NAMALWA (cell line): ENCODE measurements around the gene STING1.
"Not testable (repeated sequence)": the region's sequence is repeated elsewhere in the genome, so short reads cannot be mapped to it uniquely, and the experiment has no call there.

Experiments used
- DNase-seq: peaks from one replicate; pipeline ENCODE4 v3.0.0-alpha.2; 2015; ENCODE audit warnings: low spot score

The STING1 gene

DNA sequence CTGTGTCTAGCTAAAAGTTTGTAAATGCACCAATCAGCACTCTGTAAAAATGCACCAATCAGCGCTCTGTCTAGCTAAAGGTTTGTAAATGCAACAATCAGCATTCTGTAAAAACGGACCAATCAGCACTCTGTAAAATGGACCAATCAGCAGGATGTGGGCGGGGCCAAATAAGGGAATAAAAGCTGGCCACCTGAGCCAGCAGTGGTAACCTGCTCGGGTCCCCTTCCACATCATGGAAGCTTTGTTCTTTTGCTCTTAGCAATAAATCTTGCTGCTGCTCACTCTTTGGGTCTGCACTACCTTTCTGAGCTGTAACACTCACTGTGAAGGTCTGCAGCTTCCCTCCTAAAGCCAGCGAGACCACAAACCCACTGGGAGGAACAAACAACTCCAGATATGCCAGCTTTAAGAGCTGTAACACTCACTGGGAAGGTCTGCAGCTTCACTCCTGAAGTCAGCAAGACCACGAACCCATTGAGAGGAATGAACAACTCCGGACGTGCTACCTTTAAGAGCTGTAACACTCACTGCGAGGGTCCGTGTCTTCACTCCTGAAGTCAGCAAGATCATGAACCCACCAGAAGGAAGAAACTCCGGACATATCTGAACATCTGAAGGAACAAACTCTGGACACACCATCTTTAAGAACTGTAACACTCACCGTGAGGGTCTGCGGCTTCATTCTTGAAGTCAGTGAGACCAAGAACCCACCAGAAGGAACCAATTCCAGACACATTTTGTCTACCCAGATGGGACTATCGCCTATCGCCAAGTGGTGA lies 20.7 kb upstream of the STING1 start:
- DNase-seq: peak; percentile 31

DNA sequence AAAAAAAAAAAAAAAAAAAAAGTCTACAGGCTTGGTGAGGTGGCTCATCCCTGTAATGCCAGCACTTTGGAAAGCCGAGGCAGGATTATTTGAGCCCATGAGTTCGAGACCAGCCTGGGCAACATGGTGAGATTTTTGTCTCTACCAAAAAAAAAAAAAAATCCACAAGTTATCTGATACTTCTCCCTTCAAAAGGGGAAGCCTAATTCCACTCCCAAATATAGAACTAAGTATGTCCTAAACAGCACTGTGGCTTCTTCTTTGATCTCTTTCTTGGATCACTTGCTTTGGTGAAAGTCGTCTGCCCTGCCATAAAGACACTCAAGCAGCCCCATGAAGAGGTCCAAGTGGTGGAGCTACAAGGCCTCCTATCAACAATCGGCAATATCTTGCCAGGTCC lies 18.8 kb upstream of the STING1 start:
- DNase-seq: no peak

DNA sequence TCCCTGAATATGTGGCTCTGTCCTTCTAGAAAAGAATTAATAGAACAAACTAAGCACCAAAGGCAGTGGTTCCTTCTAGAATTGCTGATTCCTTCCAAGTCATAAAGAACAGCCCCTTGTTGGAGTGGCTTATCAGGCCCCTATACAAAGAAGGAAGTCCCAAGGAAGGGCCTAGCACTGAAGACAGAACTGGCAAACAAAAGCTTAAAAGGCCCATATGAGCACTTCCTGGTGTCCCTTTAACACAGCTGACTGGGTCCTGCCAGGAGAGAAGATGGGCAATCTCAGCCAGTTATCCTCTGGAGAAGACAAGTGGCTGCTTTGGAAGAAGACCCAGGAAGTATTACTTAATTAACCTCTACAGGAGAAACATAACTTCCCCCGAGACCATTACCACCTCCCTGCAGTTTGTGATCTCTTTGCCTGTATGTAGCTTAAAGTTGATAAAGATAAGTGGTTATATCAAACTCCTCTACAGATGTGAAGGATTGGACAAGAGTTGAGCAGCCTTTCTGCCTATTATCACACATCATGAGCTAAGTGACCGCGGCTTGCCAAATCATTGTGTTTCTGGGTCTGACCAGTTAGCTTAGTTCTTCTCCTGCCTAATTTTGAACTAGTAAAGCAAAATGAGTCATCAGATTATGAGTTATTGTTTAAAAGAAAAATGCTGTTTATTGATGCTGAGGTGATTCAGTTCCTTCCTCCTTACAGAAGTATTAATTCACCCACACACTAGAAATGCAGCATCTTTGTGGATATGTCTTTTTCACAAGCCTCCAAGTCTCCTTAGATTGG lies 13.3 kb upstream of the STING1 start:
- DNase-seq: no peak

DNA sequence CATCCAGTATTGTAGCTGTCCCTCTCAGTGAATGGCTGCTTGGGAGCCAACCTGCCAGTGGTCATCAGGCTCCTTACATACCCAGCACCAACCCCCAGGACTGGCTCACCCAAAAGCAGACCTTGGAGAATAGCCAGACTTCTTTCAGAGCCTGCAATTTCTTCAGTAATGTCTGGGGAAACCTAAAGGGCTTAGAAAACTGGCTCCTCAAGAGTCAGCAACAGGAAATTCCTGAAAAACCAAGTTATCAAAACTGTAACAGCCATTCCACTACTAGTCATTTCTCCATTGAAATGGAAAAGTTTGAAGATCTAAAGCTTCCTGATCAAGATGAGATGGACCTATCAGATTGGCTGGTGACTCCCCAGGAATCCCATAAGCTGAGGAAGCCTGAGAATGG lies 12.3 kb upstream of the STING1 start:
- no peak for DNase-seq

DNA sequence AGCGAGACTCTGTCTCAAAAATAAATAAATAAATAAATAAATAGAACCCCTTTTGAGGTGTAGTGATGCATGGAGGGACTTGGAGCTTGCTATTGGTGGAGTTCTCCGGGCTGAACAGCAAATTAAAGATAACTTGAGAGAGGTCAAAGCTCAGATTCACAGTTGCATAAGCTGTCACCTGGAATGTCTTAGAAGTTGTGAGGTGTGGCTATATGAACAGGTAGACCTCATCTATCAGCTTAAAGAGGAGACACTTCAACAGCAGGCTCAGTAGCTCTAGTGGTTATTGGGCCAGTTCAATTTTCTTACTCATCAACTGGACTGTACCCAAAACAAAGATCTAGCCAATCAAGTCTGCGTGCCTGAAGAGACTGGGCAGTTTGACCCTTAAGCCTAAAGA lies 11.7 kb upstream of the STING1 start:
- no peak for DNase-seq

DNA sequence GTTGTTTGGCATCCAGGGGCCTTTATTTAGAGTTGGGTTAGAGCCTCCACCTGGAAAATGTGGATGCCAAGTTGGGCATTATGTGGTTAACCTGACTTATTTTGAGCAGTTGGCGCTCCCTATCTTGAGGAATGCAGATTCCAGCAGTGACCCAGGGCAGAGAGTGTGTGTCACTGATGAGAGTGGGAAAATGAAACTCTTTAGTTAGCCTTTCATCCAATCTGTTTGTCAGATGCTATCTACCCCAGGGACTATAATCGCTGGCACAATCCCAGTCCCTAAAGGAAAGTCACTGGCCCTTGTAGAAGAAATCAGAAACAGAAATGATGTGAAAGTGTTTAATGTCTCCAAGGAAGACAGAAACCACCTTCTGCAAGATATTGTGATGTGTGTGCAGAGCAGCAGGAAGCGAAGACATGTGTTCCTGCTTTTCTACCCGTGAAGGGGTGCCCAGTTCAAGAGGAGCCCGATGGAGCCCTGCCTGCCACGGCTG lies 10.2 kb upstream of the STING1 start:
- DNase-seq: no peak

DNA sequence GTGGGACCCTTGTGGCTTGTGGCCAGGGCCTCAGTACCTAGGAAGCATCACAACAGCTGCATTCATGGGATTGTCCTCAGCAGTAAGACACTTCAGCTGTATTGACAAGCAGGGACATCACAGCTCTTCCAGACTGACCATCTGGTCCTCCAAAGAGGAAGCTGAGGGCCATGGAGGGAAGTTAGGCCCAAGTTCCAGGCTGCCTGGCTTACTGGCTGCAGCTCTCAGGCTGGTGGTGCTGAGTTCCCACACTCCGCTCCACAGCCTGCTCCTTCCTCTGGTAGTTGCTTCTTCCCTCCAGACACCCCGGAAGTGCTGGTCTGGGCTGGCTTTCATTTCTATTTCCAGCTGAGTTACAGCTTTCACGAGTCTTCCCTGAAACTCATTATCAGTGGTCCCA lies 5.7 kb upstream of the STING1 start:
- DNase-seq: no peak

DNA sequence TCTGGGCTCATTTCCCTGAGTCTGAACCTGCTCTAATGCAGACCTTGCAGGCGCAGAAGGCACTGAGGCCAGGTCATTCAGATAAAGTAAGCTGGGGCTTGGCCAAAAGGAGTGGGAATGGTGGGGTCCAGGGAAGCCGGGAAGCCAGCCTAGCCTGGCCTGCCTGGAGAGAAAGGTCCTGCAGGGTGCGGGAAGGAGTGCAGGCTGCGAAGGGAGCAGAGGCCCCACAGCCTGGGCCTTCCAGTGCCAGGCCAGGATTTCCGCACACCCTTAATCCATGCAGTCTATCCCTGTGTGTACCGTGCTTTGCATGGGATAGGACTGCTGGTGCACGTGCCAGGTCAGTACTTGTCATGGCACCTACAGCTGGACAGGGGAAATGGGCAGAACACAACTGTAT lies 3.6 kb upstream of the STING1 start:
- no peak for DNase-seq

DNA sequence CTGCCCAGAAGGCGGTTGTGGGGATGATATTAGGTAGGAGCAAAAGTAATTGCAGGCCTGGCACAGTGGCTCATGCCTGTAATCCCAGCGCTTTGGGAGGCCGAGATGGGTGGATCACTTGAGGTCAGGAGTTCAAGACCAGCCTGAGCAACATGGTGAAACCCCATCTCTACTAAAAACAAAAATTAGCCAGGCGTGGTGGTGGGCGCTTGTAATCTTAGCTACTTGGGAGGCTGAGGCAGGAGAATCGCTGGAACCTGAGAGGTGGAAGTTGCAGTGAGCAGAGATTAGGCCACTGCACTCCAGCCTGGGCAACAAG lies 291 bp upstream of the STING1 start:
- DNase-seq: not testable (repeated sequence)

DNA sequence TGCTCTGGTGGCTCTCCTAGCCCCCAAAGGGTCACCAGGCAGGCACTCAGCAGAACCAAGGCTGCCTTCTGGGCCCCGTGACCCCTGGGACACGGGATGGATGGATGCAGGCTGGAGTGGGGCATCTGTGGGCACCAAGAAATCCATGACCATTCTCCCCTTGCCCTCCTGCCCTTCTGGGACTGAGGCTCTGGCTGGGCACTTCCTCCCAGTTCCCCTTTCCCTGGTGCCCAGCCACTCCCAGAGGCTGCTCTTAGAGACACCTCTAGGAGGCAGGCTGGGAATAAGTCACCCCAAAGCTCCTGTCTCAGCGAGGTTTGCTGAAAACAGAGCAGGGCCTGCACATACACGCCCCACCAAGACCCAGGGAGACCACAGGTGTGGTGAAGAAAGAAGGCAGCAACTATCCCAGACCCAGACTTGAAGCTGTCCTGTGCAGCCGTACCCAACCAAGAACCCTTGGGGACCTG lies 943 bp downstream of the STING1 start:
- DNase-seq: no peak

DNA sequence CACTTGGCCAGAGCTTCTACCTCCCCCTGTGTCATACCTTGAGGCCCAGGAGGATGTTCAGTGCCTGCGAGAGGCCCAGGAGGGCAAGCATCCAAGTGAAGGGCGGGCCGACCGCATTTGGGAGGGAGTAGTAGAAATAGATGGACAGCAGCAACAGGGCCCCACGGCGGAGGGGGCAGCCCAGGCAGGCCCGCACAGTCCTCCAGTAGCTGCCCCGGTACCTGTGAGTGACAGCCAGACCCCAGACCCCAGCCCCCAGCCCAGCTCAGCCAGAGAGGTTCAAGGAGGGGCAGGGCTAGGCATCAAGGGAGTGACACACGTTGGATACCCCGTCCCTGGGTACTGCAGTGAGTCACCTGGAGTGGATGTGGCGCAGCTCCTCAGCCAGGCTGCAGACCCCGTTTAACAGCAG lies 1.4 kb downstream of the STING1 start:
- DNase-seq: no peak

DNA sequence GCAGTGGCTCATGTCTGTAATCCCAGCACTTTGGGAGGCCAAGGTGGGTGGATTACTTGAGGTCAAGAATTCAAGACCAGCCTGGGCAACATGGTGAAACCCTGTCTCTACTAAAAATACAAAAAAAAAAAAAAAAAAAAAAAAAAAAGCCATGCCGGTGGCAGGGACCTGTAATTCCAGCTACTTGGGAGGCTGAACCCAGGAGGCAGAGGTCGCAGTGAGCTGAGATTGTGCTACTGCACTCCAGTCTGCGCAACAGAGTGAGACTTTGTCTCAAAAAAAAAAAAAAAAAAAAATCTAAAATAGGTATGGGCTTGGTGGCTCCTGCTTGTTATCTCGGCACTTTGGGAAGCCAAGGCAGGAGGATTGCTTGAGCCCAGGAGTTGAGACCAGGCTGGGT lies 2.8 kb downstream of the STING1 start:
- not testable (repeated sequence) for DNase-seq

DNA sequence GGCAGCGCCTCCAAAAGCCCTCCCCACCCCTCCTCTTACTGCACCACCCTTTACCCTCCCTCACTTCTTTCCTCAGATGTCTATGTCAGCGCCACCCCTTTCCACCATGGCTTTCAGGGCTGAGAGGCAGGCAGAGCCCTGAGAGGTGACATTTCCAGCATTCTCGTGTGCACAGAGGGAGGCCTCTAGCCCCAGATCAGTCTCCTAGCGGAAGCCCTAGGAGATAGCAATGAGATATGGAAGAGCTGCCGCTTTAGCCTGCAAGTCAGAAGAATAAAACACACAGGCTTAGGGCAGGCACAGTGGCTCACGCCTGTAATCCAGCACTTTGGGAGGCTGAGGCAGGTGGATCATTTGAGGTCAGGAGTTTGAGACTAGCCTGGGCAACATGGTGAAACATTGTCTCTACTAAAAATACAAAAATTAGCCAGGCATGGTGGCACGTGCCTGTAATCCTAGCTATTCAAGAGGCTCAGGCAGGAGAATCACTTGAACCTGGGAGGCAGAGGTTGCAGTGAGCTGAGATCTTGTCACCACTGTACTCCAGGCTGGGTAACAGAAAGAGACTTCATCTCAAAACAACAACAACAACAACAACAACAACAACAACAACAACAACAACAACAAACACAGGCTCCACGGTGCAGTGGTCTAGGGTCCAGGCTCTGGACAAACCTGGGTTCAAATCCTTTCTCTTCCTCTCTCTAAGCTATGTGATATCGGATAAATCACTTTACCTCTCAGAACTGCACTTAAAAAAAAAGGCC lies 3.7 kb downstream of the STING1 start:
- DNase-seq: not testable (repeated sequence)

DNA sequence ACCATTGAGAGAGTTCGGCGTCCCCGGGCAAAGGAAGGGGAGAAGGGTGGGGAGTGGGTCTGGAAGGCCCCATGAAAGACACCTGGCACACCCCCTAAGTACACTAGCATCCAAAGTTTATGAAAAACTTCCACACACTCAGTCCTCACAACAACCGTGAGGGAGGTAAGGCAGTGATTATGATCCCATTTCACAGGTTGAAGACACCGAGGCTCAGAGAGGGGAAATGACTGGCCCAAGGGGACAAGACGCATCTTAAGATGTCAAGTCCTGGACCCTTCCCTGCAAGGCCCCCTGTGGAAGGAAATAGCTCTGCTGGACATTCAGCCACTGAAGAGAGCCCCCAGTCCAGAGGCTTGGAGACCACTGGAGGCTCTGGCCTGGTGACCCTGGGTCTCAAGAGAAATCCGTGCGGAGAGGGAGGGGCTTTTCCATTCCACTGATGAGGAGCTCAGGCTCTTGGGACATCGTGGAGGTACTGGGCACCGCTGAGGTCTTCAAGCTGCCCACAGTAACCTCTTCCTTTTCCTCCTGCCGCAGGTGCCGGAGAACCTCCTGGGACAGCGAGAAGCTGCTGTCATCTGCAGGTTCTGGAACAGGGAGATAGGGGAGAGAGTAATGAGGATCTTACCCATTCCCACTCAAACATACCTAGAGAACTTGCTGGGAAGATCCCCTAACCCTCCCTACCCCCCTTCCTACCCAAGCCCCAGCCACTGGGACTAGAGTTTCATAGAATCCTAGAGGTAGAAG lies 6.5 kb downstream of the STING1 start:
- DNase-seq: no peak

DNA sequence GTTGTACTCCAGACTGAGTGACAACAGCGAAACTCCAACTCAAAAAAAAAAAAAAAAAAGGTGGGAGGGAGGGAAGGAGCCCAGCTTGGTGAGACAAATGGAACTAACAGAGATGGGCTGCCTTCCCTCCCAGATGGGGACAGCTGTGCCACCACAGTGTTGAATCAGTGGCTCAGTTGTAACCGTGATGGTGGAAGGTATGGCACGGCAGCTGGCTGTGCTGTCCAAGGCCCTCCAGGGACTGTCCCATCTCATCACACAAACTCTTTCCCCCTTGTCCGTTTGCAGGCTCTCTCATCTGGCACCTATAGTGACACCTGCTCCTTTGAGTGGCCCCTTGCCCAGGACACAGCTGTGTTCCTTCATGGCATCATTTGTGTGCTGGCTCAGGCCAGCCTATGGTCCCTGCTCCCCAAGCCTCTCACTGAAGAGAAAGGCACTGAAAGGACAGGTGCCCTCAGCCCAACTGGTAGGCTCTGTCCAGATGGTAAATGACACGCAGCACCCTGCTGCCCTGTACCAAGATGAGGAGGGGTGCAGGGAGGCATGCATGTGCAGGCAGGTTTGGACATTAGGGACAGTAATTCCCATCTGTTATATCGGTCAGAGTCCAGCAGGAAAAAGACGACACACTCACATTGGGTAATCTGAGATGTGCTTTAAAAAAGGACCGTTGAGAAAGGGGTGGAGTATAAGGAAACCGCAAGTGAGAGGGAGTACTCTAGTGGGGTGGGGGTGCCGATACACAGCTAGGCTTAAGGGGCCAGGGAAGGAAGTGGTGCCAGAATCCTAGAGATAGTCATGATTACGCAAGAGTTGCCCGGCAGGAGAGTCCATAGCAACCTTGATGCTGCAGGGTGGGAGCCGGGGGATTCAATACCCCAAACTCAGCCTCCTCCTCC lies 7.4 kb downstream of the STING1 start:
- DNase-seq: no peak

DNA sequence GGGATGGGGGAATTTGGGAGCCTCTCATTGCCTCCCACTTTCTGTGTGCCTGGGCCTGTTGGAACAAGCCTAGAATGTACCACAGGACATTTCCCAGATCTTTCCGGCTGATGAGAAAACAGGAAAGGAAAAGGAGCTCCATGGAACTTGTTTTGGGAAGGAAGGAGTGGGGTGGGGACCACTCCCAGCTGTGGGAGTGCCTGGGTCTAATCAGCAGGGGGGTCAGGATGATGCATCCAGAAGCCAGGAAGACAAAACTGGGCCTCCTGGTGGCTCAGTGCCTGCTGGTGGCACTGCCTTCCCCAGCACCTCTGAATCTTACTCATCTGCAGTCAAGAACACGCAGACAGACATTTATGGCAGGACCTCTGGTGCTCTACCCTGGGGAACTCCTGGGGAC lies 9.0 kb downstream of the STING1 start:
- no peak for DNase-seq

DNA sequence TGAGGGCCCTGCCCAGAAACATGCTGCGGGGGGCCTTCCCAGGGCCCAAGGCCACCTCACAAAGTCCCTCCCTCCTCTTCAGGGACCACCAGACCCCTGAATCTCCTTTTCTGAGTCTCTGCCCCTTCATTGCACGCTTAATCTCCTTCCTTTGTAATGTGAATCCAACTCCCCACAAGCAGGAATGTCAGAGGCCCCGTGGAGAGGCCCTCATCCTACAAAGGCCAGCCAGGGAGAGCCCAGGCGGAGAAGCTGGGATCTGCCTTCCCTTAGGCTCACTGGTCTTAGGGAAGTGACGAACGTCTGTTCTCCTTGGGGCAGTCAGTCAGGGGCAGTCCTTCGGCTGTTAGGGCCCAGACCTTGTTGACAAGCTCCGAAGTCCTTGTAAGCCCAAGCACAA lies 9.5 kb downstream of the STING1 start:
- no peak for DNase-seq

DNA sequence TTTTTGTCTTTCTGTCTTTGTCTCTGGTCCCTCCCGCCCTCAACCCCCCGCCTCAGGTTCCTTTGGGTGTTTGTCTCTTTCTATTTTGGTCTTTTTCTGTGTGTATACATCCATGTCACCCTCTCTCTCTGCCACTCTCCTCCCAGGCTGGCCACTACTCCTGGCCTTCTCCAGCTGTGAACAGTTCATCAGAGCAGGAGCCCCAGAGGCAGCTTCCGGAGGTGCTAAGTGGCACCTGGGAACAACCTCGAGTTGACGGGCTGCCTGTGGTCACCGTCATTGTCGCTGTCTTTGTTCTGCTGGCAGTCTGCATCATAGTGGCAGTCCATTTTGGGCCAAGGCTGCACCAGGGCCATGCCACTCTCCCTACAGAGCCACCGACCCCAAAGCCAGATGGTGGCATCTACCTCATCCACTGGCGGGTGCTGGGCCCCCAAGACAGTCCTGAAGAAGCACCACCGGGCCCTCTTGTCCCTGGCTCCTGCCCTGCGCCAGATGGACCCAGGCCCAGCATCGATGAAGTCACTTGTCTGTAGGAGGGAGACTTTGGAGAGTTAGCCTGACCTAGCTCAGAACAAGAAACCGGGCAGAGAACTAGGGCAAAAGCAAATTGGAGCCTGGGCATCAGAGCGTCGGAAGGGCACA lies 10.1 kb downstream of the STING1 start:
- DNase-seq: no peak

DNA sequence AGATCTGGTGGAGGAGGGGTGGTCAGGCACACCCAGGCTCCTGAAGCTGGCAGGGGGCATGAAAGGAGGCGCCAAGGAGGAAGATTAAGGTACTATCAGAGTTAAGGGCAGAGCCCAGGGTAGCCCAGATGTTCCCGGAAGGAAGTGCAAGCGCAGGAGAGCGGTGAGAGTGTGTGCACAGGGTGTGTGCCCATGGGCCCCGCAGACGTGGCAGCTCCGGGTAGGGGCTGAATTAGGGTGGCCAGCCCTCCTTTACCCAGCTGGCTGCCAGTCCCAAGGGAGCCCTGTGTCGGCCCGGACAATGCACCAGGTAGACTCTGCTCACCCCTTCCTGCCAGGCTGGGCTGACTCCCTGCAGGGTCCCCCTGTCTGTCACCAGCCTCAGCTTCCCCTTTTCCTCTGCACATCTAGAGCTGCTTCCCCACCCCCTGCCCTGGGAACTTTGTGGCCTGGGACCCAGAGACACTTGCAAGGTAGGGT lies 11.7 kb downstream of the STING1 start, which contains the start of gene SMIM33:
Gene SMIM33, plus strand, starts transcription at position 184 of the 480 bp plus-strand sequence. Its CDS starts 118 bp downstream, at position 302.
- no peak for DNase-seq

DNA sequence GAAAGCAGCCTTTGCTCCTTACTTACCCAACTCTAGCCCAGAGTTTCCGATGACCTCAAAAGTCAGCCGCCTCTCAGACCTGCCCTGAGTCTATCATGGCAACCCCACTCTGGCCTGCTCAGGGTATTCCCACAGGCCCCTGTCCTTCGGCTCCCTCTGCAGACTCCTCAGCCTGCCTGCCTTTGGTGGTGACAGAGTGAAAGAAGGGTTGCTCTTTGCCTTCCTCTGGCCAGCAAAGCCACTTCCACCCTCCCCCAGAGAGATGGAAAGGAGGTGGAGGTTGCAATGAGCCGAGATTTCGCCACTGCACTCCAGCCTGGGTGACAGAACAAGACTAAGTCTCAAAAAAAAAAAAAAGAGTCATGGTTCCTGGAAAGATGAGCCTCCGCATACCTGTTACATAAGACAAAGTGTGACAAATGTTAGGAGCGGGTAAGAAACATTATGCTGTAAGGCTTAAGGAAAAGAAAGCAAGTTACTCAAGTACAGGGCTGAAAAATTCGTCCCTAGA lies 14.1 kb downstream of the STING1 start:
- DNase-seq: no peak
